ENCODE results near the gene BCL2.

Gene BCL2

GRCh38 chr18:63140038-63140450 lies 179.5 kb downstream of the BCL2 start:
- ATAC-seq: no peak
- no peak for TF ChIP-seq ARNTL (CRISPR knock-in tag; IDR thresholded peaks at IDR 0.05; ENCODE audit: borderline replicate concordance, low read depth)
- TF ChIP-seq, protein P1, sequence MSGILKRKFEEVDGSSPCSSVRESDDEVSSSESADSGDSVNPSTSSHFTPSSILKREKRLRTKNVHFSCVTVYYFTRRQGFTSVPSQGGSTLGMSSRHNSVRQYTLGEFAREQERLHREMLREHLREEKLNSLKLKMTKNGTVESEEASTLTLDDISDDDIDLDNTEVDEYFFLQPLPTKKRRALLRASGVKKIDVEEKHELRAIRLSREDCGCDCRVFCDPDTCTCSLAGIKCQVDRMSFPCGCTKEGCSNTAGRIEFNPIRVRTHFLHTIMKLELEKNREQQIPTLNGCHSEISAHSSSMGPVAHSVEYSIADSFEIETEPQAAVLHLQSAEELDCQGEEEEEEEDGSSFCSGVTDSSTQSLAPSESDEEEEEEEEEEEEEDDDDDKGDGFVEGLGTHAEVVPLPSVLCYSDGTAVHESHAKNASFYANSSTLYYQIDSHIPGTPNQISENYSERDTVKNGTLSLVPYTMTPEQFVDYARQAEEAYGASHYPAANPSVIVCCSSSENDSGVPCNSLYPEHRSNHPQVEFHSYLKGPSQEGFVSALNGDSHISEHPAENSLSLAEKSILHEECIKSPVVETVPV (CRISPR knock-in tag; IDR thresholded peaks at IDR 0.05): no peak

DNA sequence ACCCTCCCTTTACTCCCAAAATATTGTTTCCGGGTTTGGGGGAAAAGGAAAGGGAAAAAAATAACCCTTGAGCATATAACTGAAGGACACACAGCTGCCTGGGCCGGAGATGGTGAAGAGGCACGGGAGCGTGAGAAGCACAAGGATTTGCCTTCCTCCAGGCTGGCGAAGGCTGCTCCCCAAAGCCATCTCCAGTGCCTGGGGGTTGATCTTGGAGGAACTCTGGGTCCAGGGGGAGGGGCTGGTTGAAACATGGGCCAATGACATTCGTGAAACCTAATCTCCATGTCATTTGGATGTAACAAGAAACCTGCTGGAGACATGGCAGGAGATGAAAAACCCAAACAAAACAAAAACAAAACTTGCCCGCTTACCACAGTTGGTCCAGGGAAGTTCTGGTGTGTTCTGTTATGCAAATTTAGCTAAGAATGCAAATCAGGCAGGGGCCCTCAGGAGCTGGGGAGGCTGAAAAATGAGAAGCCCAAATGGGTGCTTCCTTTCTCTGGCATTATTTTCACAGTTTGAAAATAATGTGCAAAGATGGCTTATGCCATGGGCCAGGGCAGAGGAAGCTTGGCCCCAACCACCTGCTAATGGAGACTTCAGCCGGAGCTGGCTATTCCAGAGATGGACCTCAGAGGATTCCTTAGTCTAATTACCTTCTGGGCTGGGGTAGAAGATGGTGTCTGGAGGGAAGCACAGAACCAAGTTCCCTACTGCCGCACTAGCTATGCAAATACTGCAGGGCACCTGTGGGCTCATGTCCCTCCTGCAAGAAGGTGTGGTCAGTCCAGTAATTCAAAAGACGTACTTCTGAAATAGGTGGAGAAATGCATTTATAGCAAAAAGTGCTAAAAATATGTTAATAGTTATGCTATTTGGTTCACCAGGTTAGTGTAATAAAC lies 180.9 kb downstream of the BCL2 start:
- TF ChIP-seq TSHZ2 (CRISPR knock-in tag; IDR thresholded peaks at IDR 0.05): no peak
- no peak for TF ChIP-seq RARB (CRISPR knock-in tag; IDR thresholded peaks at IDR 0.05)
- no peak for TF ChIP-seq ZFP30 (CRISPR knock-in tag; IDR thresholded peaks at IDR 0.05)
- TF ChIP-seq BACH2 (CRISPR knock-in tag; IDR thresholded peaks at IDR 0.05; ENCODE audit: borderline replicate concordance): no peak
- no peak for TF ChIP-seq ISL1 (CRISPR knock-in tag; IDR thresholded peaks at IDR 0.05)
- TF ChIP-seq ZC3H10 (CRISPR knock-in tag; IDR thresholded peaks at IDR 0.05): no peak
- TF ChIP-seq TCF4 (CRISPR knock-in tag; IDR thresholded peaks at IDR 0.05; ENCODE audit: borderline replicate concordance): no peak
- TF ChIP-seq CSDC2 (CRISPR knock-in tag; IDR thresholded peaks at IDR 0.05): no peak
- TF ChIP-seq ESRRG (CRISPR knock-in tag; IDR thresholded peaks at IDR 0.05): no peak
- no peak for TF ChIP-seq ZFP3 (CRISPR knock-in tag; IDR thresholded peaks at IDR 0.05)
- no peak for TF ChIP-seq ARNTL (CRISPR knock-in tag; IDR thresholded peaks at IDR 0.05; ENCODE audit: borderline replicate concordance, low read depth)
- TF ChIP-seq GLIS3 (CRISPR knock-in tag; IDR thresholded peaks at IDR 0.05): no peak
- TF ChIP-seq ZNF8 (CRISPR knock-in tag; IDR thresholded peaks at IDR 0.05): no peak
- ATAC-seq: no peak

DNA sequence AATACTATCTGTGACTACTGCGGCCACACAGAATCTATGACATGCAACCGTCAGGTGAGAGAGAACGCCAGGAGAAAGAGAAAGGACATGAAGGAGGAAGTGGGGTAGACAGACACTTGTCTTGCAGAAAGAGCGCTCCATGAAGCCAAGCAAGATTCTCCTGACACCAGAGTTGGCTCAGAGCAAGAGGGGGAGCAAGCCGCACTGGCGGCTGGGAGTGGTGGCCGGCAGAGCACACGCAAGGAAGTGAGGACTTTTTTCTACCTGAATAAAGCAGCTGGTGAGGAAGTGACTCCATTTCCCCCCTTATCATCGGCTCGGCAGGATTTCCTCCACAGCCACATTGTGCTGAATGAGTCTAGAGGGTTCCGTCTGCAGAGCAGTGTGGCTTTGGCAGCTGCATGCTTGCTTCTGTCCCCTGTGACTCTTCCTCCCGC lies 181.6 kb downstream of the BCL2 start:
- TF ChIP-seq GLIS3 (CRISPR knock-in tag; IDR thresholded peaks at IDR 0.05): no peak
- no peak for TF ChIP-seq CSDC2 (CRISPR knock-in tag; IDR thresholded peaks at IDR 0.05)
- no peak for TF ChIP-seq ZNF8 (CRISPR knock-in tag; IDR thresholded peaks at IDR 0.05)
- no peak for TF ChIP-seq ESRRG (CRISPR knock-in tag; IDR thresholded peaks at IDR 0.05)
- no peak for TF ChIP-seq OSR1 (CRISPR knock-in tag; IDR thresholded peaks at IDR 0.05)
- TF ChIP-seq, protein P2, sequence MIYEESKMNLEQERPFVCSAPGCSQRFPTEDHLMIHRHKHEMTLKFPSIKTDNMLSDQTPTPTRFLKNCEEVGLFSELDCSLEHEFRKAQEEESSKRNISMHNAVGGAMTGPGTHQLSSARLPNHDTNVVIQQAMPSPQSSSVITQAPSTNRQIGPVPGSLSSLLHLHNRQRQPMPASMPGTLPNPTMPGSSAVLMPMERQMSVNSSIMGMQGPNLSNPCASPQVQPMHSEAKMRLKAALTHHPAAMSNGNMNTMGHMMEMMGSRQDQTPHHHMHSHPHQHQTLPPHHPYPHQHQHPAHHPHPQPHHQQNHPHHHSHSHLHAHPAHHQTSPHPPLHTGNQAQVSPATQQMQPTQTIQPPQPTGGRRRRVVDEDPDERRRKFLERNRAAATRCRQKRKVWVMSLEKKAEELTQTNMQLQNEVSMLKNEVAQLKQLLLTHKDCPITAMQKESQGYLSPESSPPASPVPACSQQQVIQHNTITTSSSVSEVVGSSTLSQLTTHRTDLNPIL (CRISPR knock-in tag; IDR thresholded peaks at IDR 0.05; ENCODE audit: low read depth): no peak
- no peak for TF ChIP-seq POU6F1 (CRISPR knock-in tag; IDR thresholded peaks at IDR 0.05; ENCODE audit: borderline replicate concordance, low read depth)
- TF ChIP-seq ISL1 (CRISPR knock-in tag; IDR thresholded peaks at IDR 0.05): no peak
- TF ChIP-seq ARNTL (CRISPR knock-in tag; IDR thresholded peaks at IDR 0.05; ENCODE audit: borderline replicate concordance, low read depth): no peak
- TF ChIP-seq ZNF565 (CRISPR knock-in tag; conservative IDR thresholded peaks at IDR 0.05; ENCODE audit: low read depth): no peak
- no peak for TF ChIP-seq BACH2 (CRISPR knock-in tag; IDR thresholded peaks at IDR 0.05; ENCODE audit: borderline replicate concordance)
- TF ChIP-seq, protein P1 (CRISPR knock-in tag; IDR thresholded peaks at IDR 0.05): no peak
- TF ChIP-seq ZFP30 (CRISPR knock-in tag; IDR thresholded peaks at IDR 0.05): no peak
- no peak for TF ChIP-seq TSHZ2 (CRISPR knock-in tag; IDR thresholded peaks at IDR 0.05)
- no peak for ATAC-seq

All from SK-N-SH treated with all-trans-retinoic acid at 6 μM for 48 hours (cell line).